ENCODE data around the gene TDRKH.
"Not testable (repeated sequence)": the region's sequence is repeated elsewhere in the genome, so short reads cannot be mapped to it uniquely, and the experiment has no call there.

The TDRKH gene

GRCh38 chr1:151762941-151763921 lies 27.1 kb downstream of the TDRKH start, which contains the start of gene MRPL9:
Gene MRPL9, minus strand, starts transcription at chr1:151763496. Its CDS starts 17 bp downstream, at chr1:151763479.
- DNase-seq (ENCODE audit: low read depth) = peak; percentile 76

- no peak for DNase-seq (ENCODE audit: low read depth)
Observed at GRCh38 chr1:151760597-151761385, 29.5 kb downstream of the TDRKH start.

- no peak for DNase-seq (ENCODE audit: low read depth)
Observed at GRCh38 chr1:151759241-151759640, 31.1 kb downstream of the TDRKH start.

DNA sequence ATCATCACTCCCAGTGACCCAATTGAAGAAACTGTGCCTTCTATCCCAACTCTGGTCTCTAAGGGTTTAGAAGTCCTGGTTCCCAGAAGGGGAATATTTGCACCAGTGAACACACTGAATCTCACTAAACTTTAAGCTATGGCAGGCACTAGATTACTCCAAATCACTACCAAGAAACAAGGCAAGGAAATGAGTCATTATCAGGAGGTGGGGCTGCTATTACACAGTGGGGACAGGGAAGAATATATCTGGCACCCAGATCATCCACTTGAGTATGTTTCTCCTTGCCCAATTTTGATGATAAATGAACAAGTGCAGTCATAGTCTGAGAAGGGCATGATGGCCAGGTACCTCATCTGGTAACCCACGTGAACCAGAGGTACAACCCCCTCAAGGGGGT lies 34.0 kb downstream of the TDRKH start:
- DNase-seq (ENCODE audit: low read depth) = no peak

- DNase-seq (ENCODE audit: low read depth) = no peak
Observed at GRCh38 chr1:151741516-151741915, 48.8 kb downstream of the TDRKH start.

DNA sequence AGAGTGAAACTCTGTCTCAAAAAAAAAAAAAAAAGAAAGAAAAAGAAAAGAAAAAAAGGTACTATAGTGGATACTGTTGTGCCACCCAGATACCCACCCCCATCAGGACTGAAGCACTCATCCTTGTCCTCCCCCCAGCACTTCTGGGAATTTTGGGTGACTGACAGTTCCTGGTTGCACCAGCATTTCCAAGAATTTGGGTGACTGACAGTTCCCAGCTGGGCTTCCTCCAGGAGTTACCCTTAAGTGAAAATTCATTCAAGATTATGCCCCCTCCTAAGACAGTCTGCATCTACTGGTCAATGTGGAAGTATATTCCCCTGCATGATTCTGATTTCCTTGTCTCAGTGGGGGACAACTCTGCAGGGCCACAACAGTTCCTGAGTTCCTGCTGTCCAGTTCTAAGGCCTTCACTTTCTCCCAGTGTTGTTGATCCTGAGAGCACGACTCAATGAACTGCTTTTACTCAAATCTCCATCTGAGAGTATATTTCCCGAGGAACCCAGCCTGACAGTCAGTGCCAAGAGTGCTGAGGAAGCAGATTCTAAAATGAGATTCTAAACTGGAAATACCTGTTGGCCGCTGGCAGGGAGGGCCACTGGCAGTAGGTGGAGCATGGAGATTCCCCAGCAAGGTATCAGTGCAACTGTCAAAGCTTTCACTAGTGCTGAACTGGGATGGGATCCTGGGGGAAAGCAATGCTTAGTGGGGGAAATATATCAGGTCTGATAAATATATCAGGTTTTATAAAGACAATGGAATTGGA lies 50.5 kb downstream of the TDRKH start:
- DNase-seq (ENCODE audit: low read depth) = no peak

- no peak for DNase-seq (ENCODE audit: low read depth)
Observed at GRCh38 chr1:151737479-151737878, 52.8 kb downstream of the TDRKH start.

GRCh38 chr1:151737026-151737425 lies 53.3 kb downstream of the TDRKH start:
- no peak for DNase-seq (ENCODE audit: low read depth)

DNA sequence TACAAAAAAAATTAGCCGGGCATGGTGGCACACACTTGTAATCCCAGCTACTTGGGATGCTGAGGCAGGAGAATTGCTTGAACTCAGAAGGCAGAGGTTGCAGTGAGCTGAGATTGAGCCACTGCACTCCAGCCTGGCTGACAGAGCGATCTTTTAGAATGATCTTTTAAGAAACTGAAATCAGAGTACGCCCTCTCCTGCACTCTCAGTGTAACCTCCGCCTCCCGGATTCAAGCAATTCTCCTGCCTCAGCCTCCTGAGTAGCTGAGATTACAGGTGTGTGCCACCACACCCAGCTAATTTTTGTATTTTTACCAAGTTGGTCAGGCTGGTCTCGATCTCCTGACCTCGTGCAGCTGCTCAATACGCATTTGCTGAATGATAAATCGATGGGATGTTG lies 56.3 kb downstream of the TDRKH start:
- not testable (repeated sequence) for DNase-seq (ENCODE audit: low read depth)

- no peak for DNase-seq (ENCODE audit: low read depth)
Observed at GRCh38 chr1:151733126-151733525, 57.2 kb downstream of the TDRKH start.

DNA sequence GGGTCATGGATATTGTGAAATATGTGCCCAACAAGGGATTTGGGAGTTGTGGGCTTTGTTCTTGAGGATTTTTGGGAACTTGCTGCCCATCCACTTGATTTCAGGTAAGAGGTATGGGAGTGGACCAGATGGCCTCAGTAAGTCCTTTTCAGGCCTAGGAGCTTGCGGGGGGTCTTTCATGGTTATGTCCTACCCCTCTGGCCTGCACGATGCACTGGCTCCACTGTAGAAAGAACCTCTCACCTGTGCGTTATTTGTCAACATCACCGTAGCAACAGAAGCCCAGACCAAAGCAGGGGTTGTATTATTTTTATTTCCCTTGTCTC lies 60.4 kb downstream of the TDRKH start:
- no peak for DNase-seq (ENCODE audit: low read depth)

GRCh38 chr1:151729157-151729965 lies 60.9 kb downstream of the TDRKH start:
- no peak for DNase-seq (ENCODE audit: low read depth)

DNA sequence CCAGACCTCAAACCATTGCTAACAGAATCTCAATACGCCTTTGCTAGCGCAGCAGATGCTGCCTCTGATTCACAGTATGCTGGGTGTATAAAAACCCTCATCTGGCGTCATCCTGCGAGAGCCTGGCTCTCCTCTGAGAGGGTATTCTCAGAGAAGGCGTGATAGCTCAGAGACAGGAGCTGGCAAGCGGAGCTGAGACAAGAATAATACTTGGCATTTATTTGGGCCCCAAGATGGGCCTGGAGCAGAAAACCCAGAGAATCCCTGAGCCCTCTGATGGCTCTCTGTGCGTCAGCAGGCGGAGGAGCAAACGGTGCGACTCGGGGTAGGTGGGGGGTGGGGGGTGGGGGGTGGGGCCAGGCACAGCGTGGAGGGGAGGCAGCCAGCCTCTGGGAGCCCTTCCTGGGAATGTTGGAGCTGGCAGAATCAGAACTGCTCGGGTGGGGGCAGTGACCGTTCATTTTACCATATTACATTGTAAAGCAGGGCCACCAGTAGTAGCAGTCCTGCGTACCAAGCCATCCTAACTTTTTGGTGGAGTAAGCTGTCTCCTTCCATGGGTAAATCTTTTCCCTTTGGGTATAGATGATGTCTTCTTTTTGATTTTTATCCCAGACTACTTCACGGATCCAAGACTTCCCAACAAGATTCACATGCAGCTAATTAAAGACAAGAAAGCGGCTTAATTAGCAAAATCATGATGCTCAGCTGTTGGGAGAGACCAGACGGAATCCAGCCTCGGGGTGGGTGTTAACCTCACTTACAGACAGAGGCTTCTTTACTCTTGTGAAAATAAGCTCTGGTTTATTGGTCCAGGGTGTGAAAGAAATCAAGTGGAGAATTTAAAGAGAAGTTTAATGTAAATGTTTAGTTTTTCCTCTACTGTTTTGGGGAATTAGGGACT lies 61.9 kb downstream of the TDRKH start:
- no peak for DNase-seq (ENCODE audit: low read depth)

GRCh38 chr1:151723726-151724370 lies 66.5 kb downstream of the TDRKH start:
- no peak for DNase-seq (ENCODE audit: low read depth)

Measured in activated T-cell treated with anti-CD3 and anti-CD28 coated beads for 1 hour (primary cell).